Measurements from ENCODE around the gene ATF7. TPM values are rescaled to one million over a fixed set of nuclear protein-coding genes. Genes with fewer than 3 reads are reported as not detected.
A peak's percentile ranks its signal among the peaks of the same experiment; 100 is the strongest.

The ATF7 gene
- polyA plus RNA-seq, 3 donors = 21.7 to 27.9 (median 24.4) TPM

DNA sequence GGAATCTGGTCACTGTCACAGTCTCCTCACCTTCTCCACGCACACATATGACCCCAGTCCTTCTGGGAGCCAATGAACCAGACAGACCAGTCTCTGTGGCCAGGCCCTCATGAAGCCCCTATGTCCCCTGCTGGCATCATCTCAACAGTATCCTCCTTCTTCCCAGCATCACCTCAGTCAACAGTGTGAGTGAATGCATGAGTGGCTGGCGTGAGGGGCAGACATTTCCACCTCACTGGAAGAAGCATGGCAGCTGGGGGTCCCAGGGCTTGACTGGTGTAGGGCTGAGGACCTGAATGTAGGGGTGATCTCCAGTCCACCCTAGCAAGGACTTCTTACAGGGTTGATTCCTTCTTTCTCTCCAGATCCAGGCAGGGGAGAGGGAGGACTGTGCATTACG lies 128.7 kb downstream of the ATF7 start:
- no peak for TF ChIP-seq CTCF (IDR thresholded peaks at IDR 0.05)
- no peak for DNase-seq
- H3K27me3 ChIP-seq (ENCODE audit: control insufficient read depth in 2 of 2, insufficient read depth in 2 of 2, low read length in 2 of 2) = no peaks in the 10 kb centered on the region
- H3K4me1 Mint-ChIP-seq = peaks cover 56% of the 10 kb centered on the region
- no peak overlapping the region for H2AFZ ChIP-seq (ENCODE audit: insufficient read depth, low read depth, low read length, poor library complexity, severe bottlenecking)
- H4K20me1 ChIP-seq (ENCODE audit: insufficient read depth, low read length) = no peaks in the 10 kb centered on the region
- H3K27ac Mint-ChIP-seq = peak overlapping the region in 1 of 7 donors; percentile 12
- no peak overlapping the region for H3K4me3 ChIP-seq (replicated peaks in 1 of 3; ENCODE audit: low read depth in 2 of 3, low read length in 3 of 3)
- WGBS (ENCODE audit: insufficient coverage) = 83% methylated on average over 1 of the region's 3 CpGs
- H3K36me3 Mint-ChIP-seq = no peaks in the 10 kb centered on the region
- no peaks in the 10 kb centered on the region for H3K36me3 ChIP-seq (replicated peaks in 1 of 2; ENCODE audit: control insufficient read depth in 1 of 2, insufficient read depth in 2 of 2, low read length in 2 of 2)
- no peak overlapping the region for H3K9ac ChIP-seq (ENCODE audit: insufficient read depth, low read length, poor library complexity, severe bottlenecking)
- H3K27me3 Mint-ChIP-seq (ENCODE audit: low read depth in 3 of 3) = peaks cover 0 to 5% (median 0%) of the 10 kb centered on the region in 3 donors
- no peak overlapping the region for H3K4me2 ChIP-seq (replicated peaks; ENCODE audit: extremely low read depth, low read length, poor library complexity, severe bottlenecking)
- peaks cover 17% of the 10 kb centered on the region for H3K79me2 ChIP-seq (ENCODE audit: insufficient read depth, low read length)
- no peak overlapping the region for H3K4me3 Mint-ChIP-seq
- intact Hi-C loops (cut with micrococcal nuclease) = no loop called here
- H3K9me3 ChIP-seq (replicated peaks in 1 of 2; ENCODE audit: control insufficient read depth in 1 of 2, insufficient read depth in 1 of 2, low read length in 2 of 2) = no peaks in the 10 kb centered on the region
- H3K4me1 ChIP-seq (ENCODE audit: control insufficient read depth in 1 of 2, insufficient read depth in 2 of 2, low read length in 2 of 2) = peaks cover 59 to 64% of the 10 kb centered on the region in 2 donors
- H3K9me3 Mint-ChIP-seq = no peaks in the 10 kb centered on the region
- no peak overlapping the region for H3K27ac ChIP-seq (ENCODE audit: low read depth in 1 of 2, low read length in 2 of 2)

GRCh38 chr12:53496752-53497032 lies 129.5 kb downstream of the ATF7 start:
- Histone ChIP-seq H3K4me3 (replicated peaks in 1 of 3; ENCODE audit: low read depth in 2 of 3, low read length in 3 of 3) (no peak overlapping the region), H3K9me3 (replicated peaks in 1 of 2; ENCODE audit: control insufficient read depth in 1 of 2, insufficient read depth in 1 of 2, low read length in 2 of 2) (no peaks in the 10 kb centered on the region), H3K79me2 (ENCODE audit: insufficient read depth, low read length) (peaks cover 10% of the 10 kb centered on the region), H3K27me3 (ENCODE audit: control insufficient read depth in 2 of 2, insufficient read depth in 2 of 2, low read length in 2 of 2) (no peaks in the 10 kb centered on the region), H4K20me1 (ENCODE audit: insufficient read depth, low read length) (no peaks in the 10 kb centered on the region), H2AFZ (ENCODE audit: insufficient read depth, low read depth, low read length, poor library complexity, severe bottlenecking) (no peak overlapping the region), H3K27ac (ENCODE audit: low read depth in 1 of 2, low read length in 2 of 2) (peak overlapping the region in 1 of 2 donors; percentile 33), H3K4me1 (ENCODE audit: control insufficient read depth in 1 of 2, insufficient read depth in 2 of 2, low read length in 2 of 2) (peaks cover 59 to 64% of the 10 kb centered on the region in 2 donors), H3K4me2 (replicated peaks; ENCODE audit: extremely low read depth, low read length, poor library complexity, severe bottlenecking) (no peak overlapping the region), H3K36me3 (replicated peaks in 1 of 2; ENCODE audit: control insufficient read depth in 1 of 2, insufficient read depth in 2 of 2, low read length in 2 of 2) (no peaks in the 10 kb centered on the region), H3K9ac (ENCODE audit: insufficient read depth, low read length, poor library complexity, severe bottlenecking) (no peak overlapping the region)
- Mint-ChIP-seq H3K27ac (peak overlapping the region in 4 of 7 donors; percentile 12 to 46 (median 18)), H3K36me3 (no peaks in the 10 kb centered on the region), H3K9me3 (no peaks in the 10 kb centered on the region), H3K4me3 (no peak overlapping the region), H3K4me1 (peaks cover 57% of the 10 kb centered on the region), H3K27me3 (ENCODE audit: low read depth in 3 of 3) (peaks cover 0 to 5% (median 0%) of the 10 kb centered on the region in 3 donors)
- TF ChIP-seq CTCF (IDR thresholded peaks at IDR 0.05) = no peak
- WGBS (ENCODE audit: insufficient coverage) = no CpG with 5 or more reads among the region's 1 CpG
- no peak for DNase-seq
- intact Hi-C loops (cut with micrococcal nuclease) = no loop called here

All from CD14-positive monocyte (primary cell).